K562 (cell line): Measurements from ENCODE around the gene ZBTB25. TPM values are rescaled to one million over a fixed set of nuclear protein-coding genes. Genes with fewer than 3 reads are reported as not detected.

Experiments
- EGR1 ChIP-seq: fragments of 450-650 bp; conservative IDR thresholded peaks from 2 replicates; pipeline ENCODE4 v1.6.1; 2017; ENCODE audit warnings: mild to moderate bottlenecking
- L3MBTL2 ChIP-seq: fragments of 450-650 bp; IDR thresholded peaks from 2 replicates; pipeline ENCODE4 v1.6.1; 2016; ENCODE audit warnings: mild to moderate bottlenecking, moderate library complexity
- POLR2G ChIP-seq: fragments of 200-400 bp; formaldehyde crosslinking; IDR thresholded peaks from 2 replicates; pipeline ENCODE4 v1.6.1; 2017; ENCODE audit warnings: low read depth, mild to moderate bottlenecking, antibody characterized with exemption, low read length, moderate library complexity
- TCF7 ChIP-seq: sonication (generic); IDR thresholded peaks from 2 replicates; pipeline ENCODE4 v1.6.1; 2016; ENCODE audit warnings: antibody characterized with exemption, borderline replicate concordance
- ZNF655 ChIP-seq: fragments of 250-450 bp; sonication (Bioruptor Pico); IDR thresholded peaks from 2 replicates; pipeline ENCODE4 v1.5.0; 2021
- polyA plus RNA-seq, 8 experiments: library from polyadenylated mRNA; depleted of rRNA in 4 of 8; stranded (reverse) in 5 of 8; unstranded in 3 of 8; fragments of >200 nt; fragmentation: Nextera tagmentation in 2 of 8; fragmentation: Illumina TruSeq in 1 of 8; extraction: Ambion mirVana in 2 of 8; extraction: Trizol in 1 of 8; gene quantifications; 2 replicates each; pipeline versions ENCODE4 v1.2.1 to v1.2.3, GENCODE V29; 2011 to 2014; ENCODE audit warnings: inconsistent platforms in 1 of 8, missing spikeins in 1 of 8
- total RNA-seq, 7 experiments: library from RNA; depleted of rRNA in 6 of 7; stranded (reverse); fragments of >200 nt in 6 of 7; fragmentation: Illumina TruSeq in 2 of 7; extraction: Trizol in 2 of 7; gene quantifications; 2 replicates each; pipeline versions ENCODE4 v1.2.1 to v1.2.3, GENCODE V29; 2011 to 2021; ENCODE audit warnings: low replicate concordance in 1 of 7
- TF ChIP-seq, protein P1 (sequence below): fragments of 450-650 bp; IDR thresholded peaks from 2 replicates; pipeline ENCODE4 v1.6.1; 2016; ENCODE audit warnings: mild to moderate bottlenecking, moderate library complexity

The ZBTB25 gene
- total and polyA plus RNA-seq, 9 of the 15 experiments (the other 6 are each of a cell fraction or from before 2014, with no cell fraction given) = 0.61 to 3.9 (median 2.3) TPM

GRCh38 chr14:64504897-64505794, 1.5 kb upstream of the ZBTB25 start (continued):
- TF ChIP-seq, protein P1, sequence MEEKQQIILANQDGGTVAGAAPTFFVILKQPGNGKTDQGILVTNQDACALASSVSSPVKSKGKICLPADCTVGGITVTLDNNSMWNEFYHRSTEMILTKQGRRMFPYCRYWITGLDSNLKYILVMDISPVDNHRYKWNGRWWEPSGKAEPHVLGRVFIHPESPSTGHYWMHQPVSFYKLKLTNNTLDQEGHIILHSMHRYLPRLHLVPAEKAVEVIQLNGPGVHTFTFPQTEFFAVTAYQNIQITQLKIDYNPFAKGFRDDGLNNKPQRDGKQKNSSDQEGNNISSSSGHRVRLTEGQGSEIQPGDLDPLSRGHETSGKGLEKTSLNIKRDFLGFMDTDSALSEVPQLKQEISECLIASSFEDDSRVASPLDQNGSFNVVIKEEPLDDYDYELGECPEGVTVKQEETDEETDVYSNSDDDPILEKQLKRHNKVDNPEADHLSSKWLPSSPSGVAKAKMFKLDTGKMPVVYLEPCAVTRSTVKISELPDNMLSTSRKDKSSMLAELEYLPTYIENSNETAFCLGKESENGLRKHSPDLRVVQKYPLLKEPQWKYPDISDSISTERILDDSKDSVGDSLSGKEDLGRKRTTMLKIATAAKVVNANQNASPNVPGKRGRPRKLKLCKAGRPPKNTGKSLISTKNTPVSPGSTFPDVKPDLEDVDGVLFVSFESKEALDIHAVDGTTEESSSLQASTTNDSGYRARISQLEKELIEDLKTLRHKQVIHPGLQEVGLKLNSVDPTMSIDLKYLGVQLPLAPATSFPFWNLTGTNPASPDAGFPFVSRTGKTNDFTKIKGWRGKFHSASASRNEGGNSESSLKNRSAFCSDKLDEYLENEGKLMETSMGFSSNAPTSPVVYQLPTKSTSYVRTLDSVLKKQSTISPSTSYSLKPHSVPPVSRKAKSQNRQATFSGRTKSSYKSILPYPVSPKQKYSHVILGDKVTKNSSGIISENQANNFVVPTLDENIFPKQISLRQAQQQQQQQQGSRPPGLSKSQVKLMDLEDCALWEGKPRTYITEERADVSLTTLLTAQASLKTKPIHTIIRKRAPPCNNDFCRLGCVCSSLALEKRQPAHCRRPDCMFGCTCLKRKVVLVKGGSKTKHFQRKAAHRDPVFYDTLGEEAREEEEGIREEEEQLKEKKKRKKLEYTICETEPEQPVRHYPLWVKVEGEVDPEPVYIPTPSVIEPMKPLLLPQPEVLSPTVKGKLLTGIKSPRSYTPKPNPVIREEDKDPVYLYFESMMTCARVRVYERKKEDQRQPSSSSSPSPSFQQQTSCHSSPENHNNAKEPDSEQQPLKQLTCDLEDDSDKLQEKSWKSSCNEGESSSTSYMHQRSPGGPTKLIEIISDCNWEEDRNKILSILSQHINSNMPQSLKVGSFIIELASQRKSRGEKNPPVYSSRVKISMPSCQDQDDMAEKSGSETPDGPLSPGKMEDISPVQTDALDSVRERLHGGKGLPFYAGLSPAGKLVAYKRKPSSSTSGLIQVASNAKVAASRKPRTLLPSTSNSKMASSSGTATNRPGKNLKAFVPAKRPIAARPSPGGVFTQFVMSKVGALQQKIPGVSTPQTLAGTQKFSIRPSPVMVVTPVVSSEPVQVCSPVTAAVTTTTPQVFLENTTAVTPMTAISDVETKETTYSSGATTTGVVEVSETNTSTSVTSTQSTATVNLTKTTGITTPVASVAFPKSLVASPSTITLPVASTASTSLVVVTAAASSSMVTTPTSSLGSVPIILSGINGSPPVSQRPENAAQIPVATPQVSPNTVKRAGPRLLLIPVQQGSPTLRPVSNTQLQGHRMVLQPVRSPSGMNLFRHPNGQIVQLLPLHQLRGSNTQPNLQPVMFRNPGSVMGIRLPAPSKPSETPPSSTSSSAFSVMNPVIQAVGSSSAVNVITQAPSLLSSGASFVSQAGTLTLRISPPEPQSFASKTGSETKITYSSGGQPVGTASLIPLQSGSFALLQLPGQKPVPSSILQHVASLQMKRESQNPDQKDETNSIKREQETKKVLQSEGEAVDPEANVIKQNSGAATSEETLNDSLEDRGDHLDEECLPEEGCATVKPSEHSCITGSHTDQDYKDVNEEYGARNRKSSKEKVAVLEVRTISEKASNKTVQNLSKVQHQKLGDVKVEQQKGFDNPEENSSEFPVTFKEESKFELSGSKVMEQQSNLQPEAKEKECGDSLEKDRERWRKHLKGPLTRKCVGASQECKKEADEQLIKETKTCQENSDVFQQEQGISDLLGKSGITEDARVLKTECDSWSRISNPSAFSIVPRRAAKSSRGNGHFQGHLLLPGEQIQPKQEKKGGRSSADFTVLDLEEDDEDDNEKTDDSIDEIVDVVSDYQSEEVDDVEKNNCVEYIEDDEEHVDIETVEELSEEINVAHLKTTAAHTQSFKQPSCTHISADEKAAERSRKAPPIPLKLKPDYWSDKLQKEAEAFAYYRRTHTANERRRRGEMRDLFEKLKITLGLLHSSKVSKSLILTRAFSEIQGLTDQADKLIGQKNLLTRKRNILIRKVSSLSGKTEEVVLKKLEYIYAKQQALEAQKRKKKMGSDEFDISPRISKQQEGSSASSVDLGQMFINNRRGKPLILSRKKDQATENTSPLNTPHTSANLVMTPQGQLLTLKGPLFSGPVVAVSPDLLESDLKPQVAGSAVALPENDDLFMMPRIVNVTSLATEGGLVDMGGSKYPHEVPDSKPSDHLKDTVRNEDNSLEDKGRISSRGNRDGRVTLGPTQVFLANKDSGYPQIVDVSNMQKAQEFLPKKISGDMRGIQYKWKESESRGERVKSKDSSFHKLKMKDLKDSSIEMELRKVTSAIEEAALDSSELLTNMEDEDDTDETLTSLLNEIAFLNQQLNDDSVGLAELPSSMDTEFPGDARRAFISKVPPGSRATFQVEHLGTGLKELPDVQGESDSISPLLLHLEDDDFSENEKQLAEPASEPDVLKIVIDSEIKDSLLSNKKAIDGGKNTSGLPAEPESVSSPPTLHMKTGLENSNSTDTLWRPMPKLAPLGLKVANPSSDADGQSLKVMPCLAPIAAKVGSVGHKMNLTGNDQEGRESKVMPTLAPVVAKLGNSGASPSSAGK = peak; percentile 26; the same call in 1 of the 2 replicates
- TF ChIP-seq EGR1 (peak; percentile 27; the same call in 1 of the 2 replicates), TCF7 (0 out of 2 replicates have a peak, but pooled peaks have one; percentile 58), ZNF655 (no peak), L3MBTL2 (peak; percentile 87), POLR2G (peak; percentile 57)
